ENCODE results near the gene NPPB. TPM values are rescaled to one million over a fixed set of nuclear protein-coding genes. Genes with fewer than 3 reads are reported as not detected.

NPPB gene
- total RNA-seq = not detected
- polyA plus RNA-seq = 1 to 10 TPM in 2 of 3 donors, not detected in 1; 2.0 to 8.4 TPM

GRCh38 chr1:11858613-11858967 lies at the start of gene NPPB:
NPPB (minus strand) TSS chr1:11858945; CDS start chr1:11858833, 112 bp downstream.
- H3K27ac ChIP-seq = no peak within 1 kb of the TSS
- H3K4me1 ChIP-seq = peaks cover 0 to 6% (median 3%) of the 10 kb centered on the region in 4 donors
- no peak for DNase-seq
- no peaks in the 10 kb centered on the region for H3K9me3 ChIP-seq
- TF ChIP-seq CTCF (IDR thresholded peaks at IDR 0.05) = no peak
- peaks cover 17 to 64% (median 31%) of the 10 kb centered on the region in 3 donors for H3K27me3 ChIP-seq
- no peaks in the 10 kb centered on the region for H3K36me3 ChIP-seq
- no peak within 1 kb of the TSS for H3K4me3 ChIP-seq
- intact Hi-C loops (cut with DNase I) = no loop called here
- 30 to 31% methylated on average over 16 of the region's 16 CpGs for WGBS, 2 donors

- 0% methylated on average over 24 of the region's 24 CpGs for WGBS, 2 donors
Measured at GRCh38 chr1:11908095-11908675, 49.4 kb upstream of the NPPB start.

GRCh38 chr1:11907275-11908094 lies 48.7 kb upstream of the NPPB start:
- intact Hi-C loops (cut with DNase I) = loop anchor here (2.0 to 5.0 kb wide), 4 partner anchors 70 to 255 kb away; partner anchors contain the start of genes AGTRAP, FBXO2, FBXO44 and MFN2
- TF ChIP-seq POLR2A (IDR thresholded peaks at IDR 0.05) (no peak), EP300 (IDR thresholded peaks at IDR 0.05) (no peak), CTCF (IDR thresholded peaks at IDR 0.05) (peak; percentile 69 to 85 (median 72)), POLR2AphosphoS5 (IDR thresholded peaks at IDR 0.05) (no peak)
- no peaks in the 10 kb centered on the region for H3K36me3 ChIP-seq
- peak; percentile 97 for DNase-seq
- peak overlapping the region in 3 of 4 donors; percentile 61 to 74 (median 65) for H3K4me3 ChIP-seq
- H3K9me3 ChIP-seq = no peaks in the 10 kb centered on the region
- H3K27ac ChIP-seq = peak overlapping the region; percentile 97 to 99 (median 98)
- WGBS, 2 donors = 13 to 16% methylated on average over 19 of the region's 19 CpGs
- H3K4me1 ChIP-seq = peaks cover 0 to 7% (median 0%) of the 10 kb centered on the region in 4 donors
- H3K27me3 ChIP-seq = no peaks in the 10 kb centered on the region

More at GRCh38 chr1:11908095-11908675, 49.4 kb upstream of the NPPB start:
- Histone ChIP-seq H3K4me3 (peak overlapping the region; percentile 61 to 75 (median 70)), H3K9me3 (no peaks in the 10 kb centered on the region), H3K36me3 (no peaks in the 10 kb centered on the region), H3K27ac (peak overlapping the region; percentile 97 to 99 (median 98)), H3K27me3 (no peaks in the 10 kb centered on the region), H3K4me1 (peaks cover 0 to 7% (median 2%) of the 10 kb centered on the region in 4 donors)
- peak; percentile 82 for DNase-seq
- intact Hi-C loops (cut with DNase I) = loop anchor here (2.0 to 5.0 kb wide), 4 partner anchors 71 to 256 kb away; partner anchors contain the start of genes AGTRAP, FBXO2, FBXO44 and MFN2
- TF ChIP-seq POLR2AphosphoS5 (IDR thresholded peaks at IDR 0.05) = peak; percentile 99 to 100 (median 100)
- TF ChIP-seq EP300 (IDR thresholded peaks at IDR 0.05) = peak in 2 of 4 donors; percentile 32 to 68
- no peak for TF ChIP-seq CTCF (IDR thresholded peaks at IDR 0.05)
- peak; percentile 99 for TF ChIP-seq POLR2A (IDR thresholded peaks at IDR 0.05)

DNA sequence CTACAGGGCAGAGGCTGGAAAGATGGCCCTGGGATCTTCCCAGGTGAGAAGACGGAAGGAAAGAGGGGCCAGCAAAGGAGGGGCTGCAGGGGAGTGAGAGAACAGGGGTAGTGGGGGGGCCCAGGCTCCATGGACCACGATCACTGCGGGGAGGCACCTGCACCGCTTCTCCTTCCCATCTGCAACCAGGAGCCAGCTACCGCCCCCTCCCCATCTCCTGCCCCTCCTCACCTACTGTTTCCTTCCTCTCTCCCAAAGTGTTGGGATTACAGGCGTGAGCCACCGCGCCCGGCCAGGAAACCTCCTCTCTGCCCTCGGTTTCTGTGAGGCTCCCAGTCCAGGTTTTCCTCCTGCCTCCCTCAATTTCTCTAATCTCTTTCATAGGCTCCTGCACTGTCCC lies 48.1 kb upstream of the NPPB start:
- DNase-seq = no peak
- intact Hi-C loops (cut with DNase I) = loop anchor here (5.0 kb wide), 2 partner anchors 70 to 255 kb away; partner anchors contain the start of genes FBXO2 and FBXO44
- no peaks in the 10 kb centered on the region for H3K36me3 ChIP-seq

More for the DNA sequence above, 48.1 kb upstream of the NPPB start:
- no peak overlapping the region for H3K27ac ChIP-seq
- no peaks in the 10 kb centered on the region for H3K27me3 ChIP-seq
- TF ChIP-seq POLR2A (IDR thresholded peaks at IDR 0.05) = no peak
- no peak for TF ChIP-seq CTCF (IDR thresholded peaks at IDR 0.05)
- no peak for TF ChIP-seq EP300 (IDR thresholded peaks at IDR 0.05)
- TF ChIP-seq POLR2AphosphoS5 (IDR thresholded peaks at IDR 0.05) = no peak
- 80 to 82% methylated on average over 10 of the region's 10 CpGs for WGBS, 2 donors
- H3K9me3 ChIP-seq = no peaks in the 10 kb centered on the region
- H3K4me1 ChIP-seq = peaks cover 0 to 7% (median 0%) of the 10 kb centered on the region in 4 donors
- H3K4me3 ChIP-seq = no peak overlapping the region

Data from sigmoid colon (tissue), 7 donors.